Astrocyte (in vitro differentiated cells and primary cell): ENCODE measurements around the gene GTF3C1. TPM values are rescaled to one million over a fixed set of nuclear protein-coding genes. Genes with fewer than 3 reads are reported as not detected.

Experiments used
- DNase-seq: peaks from one replicate; pipeline ENCODE4 v3.0.0-alpha.2; 2010; ENCODE audit warnings: low read depth
- FAIRE-seq: peaks from 2 replicates; lab custom pipeline; 2011; peaks lifted over from hg19 to GRCh38; lab: Jason Lieb, UNC
- H2AFZ ChIP-seq: 2 replicates; pipeline ENCODE4 v1.6.0; 2012; ENCODE audit warnings: low read depth, low read length, inconsistent platforms
- H3K27ac ChIP-seq: 2 replicates; pipeline ENCODE4 v1.5.1; 2011; ENCODE audit warnings: low read depth, low read length, inconsistent platforms
- H3K27me3 ChIP-seq: 2 replicates; pipeline ENCODE4 v1.6.0; 2011; ENCODE audit warnings: low read length, inconsistent platforms; ENCODE audit not compliant: insufficient read depth
- H3K36me3 ChIP-seq: 2 replicates; pipeline ENCODE4 v1.5.1; 2011; ENCODE audit warnings: low read length, inconsistent platforms; ENCODE audit not compliant: insufficient read depth
- H3K4me1 ChIP-seq: 2 replicates; pipeline ENCODE4 v1.5.1; 2011; ENCODE audit warnings: low read length, inconsistent platforms; ENCODE audit not compliant: insufficient read depth
- H3K4me2 ChIP-seq: 2 replicates; pipeline ENCODE4 v1.6.0; 2012; ENCODE audit warnings: low read length, inconsistent platforms
- H3K4me3 ChIP-seq: 2 replicates; pipeline ENCODE4 v1.5.1; 2011; ENCODE audit warnings: low read depth, mild to moderate bottlenecking, low read length, inconsistent platforms; ENCODE audit not compliant: insufficient read depth
- H3K79me2 ChIP-seq: 2 replicates; pipeline ENCODE4 v1.6.0; 2012; ENCODE audit warnings: mild to moderate bottlenecking, low read length, inconsistent platforms; ENCODE audit not compliant: insufficient read depth
- H3K9ac ChIP-seq: 2 replicates; pipeline ENCODE4 v1.6.0; 2012; ENCODE audit warnings: mild to moderate bottlenecking, low read length, inconsistent platforms
- H3K9me3 ChIP-seq: 2 replicates; pipeline ENCODE4 v1.5.1; 2012; ENCODE audit warnings: low read depth, mild to moderate bottlenecking, low read length, inconsistent platforms; ENCODE audit not compliant: insufficient read depth
- H4K20me1 ChIP-seq: 2 replicates; pipeline ENCODE4 v1.6.0; 2012; ENCODE audit warnings: low read length, inconsistent platforms; ENCODE audit not compliant: insufficient read depth
- H3K27ac Mint-ChIP-seq: one replicate; pipeline ENCODE4 v1.8.0; 2021; ENCODE audit warnings: mild to moderate bottlenecking, mixed read lengths; ENCODE audit not compliant: unreplicated experiment
- H3K27me3 Mint-ChIP-seq: one replicate; pipeline ENCODE4 v1.8.0; 2021; ENCODE audit warnings: low read depth, mixed read lengths; ENCODE audit not compliant: unreplicated experiment
- H3K36me3 Mint-ChIP-seq: one replicate; pipeline ENCODE4 v1.8.0; 2021; ENCODE audit warnings: low read depth, mixed read lengths; ENCODE audit not compliant: unreplicated experiment
- H3K4me1 Mint-ChIP-seq: one replicate; pipeline ENCODE4 v1.8.0; 2021; ENCODE audit warnings: low read depth, mixed read lengths; ENCODE audit not compliant: unreplicated experiment
- H3K4me3 Mint-ChIP-seq: one replicate; pipeline ENCODE4 v1.8.0; 2021; ENCODE audit warnings: mild to moderate bottlenecking, moderate library complexity, mixed read lengths; ENCODE audit not compliant: unreplicated experiment
- H3K9me3 Mint-ChIP-seq: one replicate; pipeline ENCODE4 v1.8.0; 2021; ENCODE audit warnings: mild to moderate bottlenecking, mixed read lengths; ENCODE audit not compliant: unreplicated experiment
- EZH2 ChIP-seq: IDR thresholded peaks from 2 replicates; pipeline ENCODE4 v1.6.1; 2012; ENCODE audit warnings: mild to moderate bottlenecking, low read length, inconsistent platforms; ENCODE audit not compliant: insufficient read depth
- total RNA-seq: library from RNA; stranded (reverse); gene quantifications from 2 replicates; pipeline ENCODE4 v1.2.1, GENCODE V29; 2021
- TF ChIP-seq, protein P1 (sequence below): IDR thresholded peaks from 2 replicates; pipeline ENCODE4 v1.5.1; 2011; ENCODE audit warnings: low read depth, mild to moderate bottlenecking, inconsistent platforms, low read length, moderate library complexity; ENCODE audit not compliant: insufficient read depth

The GTF3C1 gene
- total RNA-seq, 1 donor from 2014 or later: 103 TPM

DNA sequence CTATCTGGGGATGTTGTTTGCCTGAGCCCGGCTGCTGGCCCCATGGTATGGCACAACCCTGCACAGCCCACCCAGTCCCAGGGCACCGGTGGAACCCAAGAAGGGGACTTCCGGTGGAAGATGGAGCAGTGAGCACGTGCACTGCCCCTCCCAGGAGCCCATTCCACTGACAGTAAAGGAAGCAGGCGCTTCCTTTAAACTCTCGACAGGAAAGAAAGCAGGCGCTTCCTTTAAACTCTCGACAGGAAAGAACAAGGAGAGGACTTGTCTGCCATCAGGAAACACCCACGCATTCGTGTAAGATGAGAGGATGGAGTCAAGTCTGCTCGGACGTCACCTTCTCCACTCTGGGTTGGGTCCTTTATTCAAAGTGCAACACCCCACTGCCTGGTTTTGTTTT is 94.0 kb downstream of the GTF3C1 start:
- Histone ChIP-seq H3K79me2 (no peaks in the 10 kb centered on the region), H4K20me1 (peaks cover under 1% of the 10 kb centered on the region), H2AFZ (no peak overlapping the region), H3K4me1 (peaks cover 4% of the 10 kb centered on the region), H3K27me3 (no peaks in the 10 kb centered on the region), H3K36me3 (no peaks in the 10 kb centered on the region), H3K9me3 (no peaks in the 10 kb centered on the region), H3K9ac (no peak overlapping the region), H3K4me2 (no peak overlapping the region), H3K27ac (no peak overlapping the region), H3K4me3 (no peak overlapping the region)
- TF ChIP-seq EZH2: no peak
- TF ChIP-seq, protein P1, sequence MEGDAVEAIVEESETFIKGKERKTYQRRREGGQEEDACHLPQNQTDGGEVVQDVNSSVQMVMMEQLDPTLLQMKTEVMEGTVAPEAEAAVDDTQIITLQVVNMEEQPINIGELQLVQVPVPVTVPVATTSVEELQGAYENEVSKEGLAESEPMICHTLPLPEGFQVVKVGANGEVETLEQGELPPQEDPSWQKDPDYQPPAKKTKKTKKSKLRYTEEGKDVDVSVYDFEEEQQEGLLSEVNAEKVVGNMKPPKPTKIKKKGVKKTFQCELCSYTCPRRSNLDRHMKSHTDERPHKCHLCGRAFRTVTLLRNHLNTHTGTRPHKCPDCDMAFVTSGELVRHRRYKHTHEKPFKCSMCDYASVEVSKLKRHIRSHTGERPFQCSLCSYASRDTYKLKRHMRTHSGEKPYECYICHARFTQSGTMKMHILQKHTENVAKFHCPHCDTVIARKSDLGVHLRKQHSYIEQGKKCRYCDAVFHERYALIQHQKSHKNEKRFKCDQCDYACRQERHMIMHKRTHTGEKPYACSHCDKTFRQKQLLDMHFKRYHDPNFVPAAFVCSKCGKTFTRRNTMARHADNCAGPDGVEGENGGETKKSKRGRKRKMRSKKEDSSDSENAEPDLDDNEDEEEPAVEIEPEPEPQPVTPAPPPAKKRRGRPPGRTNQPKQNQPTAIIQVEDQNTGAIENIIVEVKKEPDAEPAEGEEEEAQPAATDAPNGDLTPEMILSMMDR: no peak
- Mint-ChIP-seq H3K27me3 (peaks cover 5% of the 10 kb centered on the region), H3K27ac (no peak overlapping the region), H3K36me3 (peaks cover 13% of the 10 kb centered on the region), H3K4me3 (no peak overlapping the region), H3K9me3 (peaks cover 4% of the 10 kb centered on the region), H3K4me1 (peaks cover 9% of the 10 kb centered on the region)
- DNase-seq: no peak
- FAIRE-seq: no peak

DNA sequence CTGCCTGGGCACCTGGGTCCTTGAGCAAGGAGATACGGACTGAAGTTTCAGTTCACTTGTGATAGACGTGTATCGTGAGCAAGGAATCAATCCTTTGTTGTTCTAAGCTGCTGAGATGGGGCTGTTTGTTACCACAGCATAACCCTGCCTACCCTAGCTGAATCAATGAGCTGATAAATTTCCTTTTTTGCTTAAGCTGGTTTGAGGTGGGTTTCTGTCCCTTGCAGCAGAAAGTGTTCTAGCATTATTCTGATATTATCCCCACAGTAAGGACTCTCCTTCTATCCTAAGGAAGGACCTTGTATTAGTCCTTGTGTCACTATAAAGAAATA is 96.3 kb downstream of the GTF3C1 start:
- H3K4me1 Mint-ChIP-seq: peaks cover 6% of the 10 kb centered on the region
- no peaks in the 10 kb centered on the region for H3K36me3 ChIP-seq
- no peaks in the 10 kb centered on the region for H3K36me3 Mint-ChIP-seq
- no peak for FAIRE-seq
- H3K9ac ChIP-seq: no peak overlapping the region
- no peak overlapping the region for H3K4me3 Mint-ChIP-seq
- H2AFZ ChIP-seq: no peak overlapping the region
- peaks cover 7% of the 10 kb centered on the region for H3K4me1 ChIP-seq
- no peak for TF ChIP-seq EZH2
- TF ChIP-seq, protein P1: no peak
- H3K79me2 ChIP-seq: no peaks in the 10 kb centered on the region
- H3K27ac Mint-ChIP-seq: no peak overlapping the region
- no peaks in the 10 kb centered on the region for H3K27me3 ChIP-seq
- DNase-seq: no peak
- no peak overlapping the region for H3K4me3 ChIP-seq
- no peak overlapping the region for H3K4me2 ChIP-seq
- H3K9me3 Mint-ChIP-seq: peaks cover 4% of the 10 kb centered on the region
- no peaks in the 10 kb centered on the region for H3K9me3 ChIP-seq
- no peaks in the 10 kb centered on the region for H4K20me1 ChIP-seq
- no peak overlapping the region for H3K27ac ChIP-seq
- H3K27me3 Mint-ChIP-seq: peaks cover 5% of the 10 kb centered on the region

DNA sequence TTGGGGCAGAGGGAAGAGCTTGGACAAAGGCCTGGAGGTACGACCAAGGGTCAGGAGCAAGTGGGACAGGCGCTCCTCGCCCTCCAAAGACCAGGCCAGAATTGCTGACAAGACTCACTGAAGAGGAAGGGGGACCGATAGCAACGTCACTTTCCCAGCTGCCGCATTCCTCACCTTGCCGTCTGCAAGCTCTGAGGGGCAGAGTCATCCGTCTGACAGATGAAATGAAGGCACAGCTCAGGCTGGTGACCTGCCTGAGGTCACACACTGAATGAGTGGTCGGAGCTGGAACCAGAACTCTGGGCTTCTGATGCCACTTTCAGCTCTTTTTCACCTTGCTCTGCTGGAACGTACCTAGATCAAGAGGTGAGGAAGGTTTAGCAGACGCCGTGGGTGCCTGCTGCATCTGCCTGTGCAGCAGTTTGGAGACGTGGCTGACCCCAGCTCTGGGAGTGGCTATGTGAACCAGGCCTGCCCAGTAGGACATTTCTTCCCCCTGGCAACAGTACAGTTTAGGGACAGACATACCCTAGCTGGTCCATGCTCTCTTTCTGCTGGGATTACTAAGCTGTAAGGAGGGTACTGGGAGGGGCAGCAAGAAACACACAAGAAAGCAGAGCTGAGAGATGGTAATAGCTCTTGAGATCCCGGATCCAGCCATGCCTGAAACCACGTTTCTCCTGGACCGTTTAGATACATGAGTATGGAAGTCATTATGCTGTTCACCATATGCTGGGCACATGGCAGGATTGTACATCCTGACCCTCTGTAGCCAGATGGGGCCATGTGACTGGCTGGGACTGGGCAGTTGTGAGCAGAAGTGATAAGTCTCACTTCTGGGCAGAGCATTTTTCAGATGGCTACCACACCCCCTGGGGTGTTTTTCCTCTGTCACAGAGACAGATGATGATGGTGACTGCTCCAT is 96.9 kb downstream of the GTF3C1 start:
- peaks cover 3% of the 10 kb centered on the region for H3K4me1 Mint-ChIP-seq
- Histone ChIP-seq H3K4me3 (no peak overlapping the region), H3K27me3 (no peaks in the 10 kb centered on the region), H3K9me3 (no peaks in the 10 kb centered on the region), H4K20me1 (no peaks in the 10 kb centered on the region), H3K27ac (no peak overlapping the region), H3K4me2 (no peak overlapping the region), H3K4me1 (peaks cover 7% of the 10 kb centered on the region), H3K36me3 (no peaks in the 10 kb centered on the region), H3K79me2 (no peaks in the 10 kb centered on the region), H3K9ac (no peak overlapping the region), H2AFZ (no peak overlapping the region)
- H3K9me3 Mint-ChIP-seq: peaks cover 4% of the 10 kb centered on the region
- no peak overlapping the region for H3K4me3 Mint-ChIP-seq
- peaks cover 5% of the 10 kb centered on the region for H3K27me3 Mint-ChIP-seq
- H3K36me3 Mint-ChIP-seq: no peaks in the 10 kb centered on the region
- DNase-seq (no peak), FAIRE-seq (no peak)
- TF ChIP-seq, protein P1: no peak
- TF ChIP-seq EZH2: no peak
- peak overlapping the region; percentile 69 for H3K27ac Mint-ChIP-seq
